ENCODE measurements around the gene MKI67. TPM values are rescaled to one million over a fixed set of nuclear protein-coding genes. Genes with fewer than 3 reads are reported as not detected.

Gene MKI67
- total and polyA plus RNA-seq, 9 of the 15 experiments (the other 6 are each of a cell fraction or from before 2014, with no cell fraction given) = 11.8 to 86.5 (median 36.0) TPM

GRCh38 chr10:128110339-128110738 is 15.9 kb downstream of the MKI67 start:
- Histone ChIP-seq H3K9me3 (replicated peaks; ENCODE audit: control insufficient read depth, insufficient read depth, low read depth, low read length) (no peaks in the 10 kb centered on the region), H2AFZ (ENCODE audit: low read depth, low read length) (no peak overlapping the region), H4K20me1 (replicated peaks; ENCODE audit: control insufficient read depth, insufficient read depth, low read length) (no peaks in the 10 kb centered on the region; the same call in 1 of the 2 replicates), H3K36me3 (ENCODE audit: control insufficient read depth, insufficient read depth, low read length) (peaks cover 99% of the 10 kb centered on the region), H3K4me2 (ENCODE audit: insufficient read depth, low read length) (no peak overlapping the region), H3K79me2 (ENCODE audit: control insufficient read depth, insufficient read depth, low read length) (no peaks in the 10 kb centered on the region; the same call in 1 of the 3 replicates), H3K27ac (ENCODE audit: extremely low read depth, low read depth, low read length) (no peak overlapping the region), H3K4me3 (no peak overlapping the region), H3K4me1 (replicated peaks in 1 of 2; ENCODE audit: control insufficient read depth in 2 of 2, insufficient read depth in 2 of 2, low read length in 2 of 2) (no peaks in the 10 kb centered on the region), H3K27me3 (ENCODE audit: control insufficient read depth in 2 of 2, insufficient read depth in 2 of 2, low read length in 2 of 2) (no peaks in the 10 kb centered on the region), H3K9me1 (ENCODE audit: control insufficient read depth, insufficient read depth, low read length) (no peaks in the 10 kb centered on the region), H3K9ac (ENCODE audit: insufficient read depth in 1 of 2, low read depth in 2 of 2, low read length in 2 of 2) (no peak overlapping the region)
- POLR2A ChIA-PET = interaction anchor here (1.2 kb wide), 1 partner anchor 10 kb away, joined by 4 read pairs; no protein-coding TSS in a partner anchor
- CTCF ChIA-PET (ENCODE audit: low intra/inter-chr PET ratio) = no interaction called here
- in situ Hi-C loops (cut with MboI) = no loop called here
- intact Hi-C loops (cut with micrococcal nuclease) = no loop called here
- DNase-seq (ENCODE audit: extremely low read depth in 1 of 4, low spot score in 3 of 4) (no peak), ATAC-seq (no peak), FAIRE-seq (no peak)
- WGBS (ENCODE audit: insufficient coverage, low coverage, missing lambda C conversion rate) = 95% methylated on average over 3 of the region's 3 CpGs
- no peak for TF ChIP-seq ZNF717 (CRISPR knock-in tag; IDR thresholded peaks at IDR 0.05)
- TF ChIP-seq PML (IDR thresholded peaks at IDR 0.05; ENCODE audit: low read length) = no peak
- no peak for TF ChIP-seq RBM39 (optimal IDR thresholded peaks at IDR 0.05; ENCODE audit: low read depth, low read length)
- no peak for TF ChIP-seq RAD21 (CRISPR knock-in tag; conservative IDR thresholded peaks at IDR 0.05 in 1 of 2, IDR thresholded peaks at IDR 0.05 in 1 of 2)
- no peak for TF ChIP-seq FOSL1 (tag; conservative IDR thresholded peaks at IDR 0.05)
- no peak for TF ChIP-seq RAD51 (IDR thresholded peaks at IDR 0.05; ENCODE audit: borderline replicate concordance, low read depth)
- TF ChIP-seq PTRF (tag; IDR thresholded peaks at IDR 0.05) = no peak
- TF ChIP-seq SP2 (IDR thresholded peaks at IDR 0.05; ENCODE audit: extremely low read depth, low read depth, low read length, poor library complexity, severe bottlenecking) = no peak
- TF ChIP-seq SMC3 (conservative IDR thresholded peaks at IDR 0.05; ENCODE audit: insufficient read depth, low read depth, low read length) = no peak
- no peak for TF ChIP-seq ELF2 (CRISPR knock-in tag; IDR thresholded peaks at IDR 0.05)
- TF ChIP-seq CBFB (CRISPR knock-in tag; IDR thresholded peaks at IDR 0.05) = no peak
- TF ChIP-seq KDM4B (IDR thresholded peaks at IDR 0.05; ENCODE audit: borderline replicate concordance in 2 of 2, low read depth in 1 of 2) = no peak
- TF ChIP-seq OTX1 (CRISPR knock-in tag; IDR thresholded peaks at IDR 0.05) = no peak
- no peak for TF ChIP-seq PTBP1 (IDR thresholded peaks at IDR 0.05; ENCODE audit: low read depth, low read length)
- no TSS peak for BruUV-seq (replicated peaks)

Measured in K562 (cell line).